K562 (cell line): Measurements from ENCODE around the gene DACT3. TPM values are rescaled to one million over a fixed set of nuclear protein-coding genes. Genes with fewer than 3 reads are reported as not detected.
A peak's percentile ranks its signal among the peaks of the same experiment; 100 is the strongest.

Experiments
- ARID1B ChIP-seq: fragments of 450-650 bp; IDR thresholded peaks from 2 replicates; pipeline ENCODE4 v1.6.1; 2016; ENCODE audit warnings: antibody characterized with exemption, mild to moderate bottlenecking, inconsistent platforms
- ARID4B ChIP-seq: sonication (generic); formaldehyde crosslinking; IDR thresholded peaks from 2 replicates; pipeline ENCODE4 v1.8.0; 2022; ENCODE audit warnings: mild to moderate bottlenecking, missing genetic modification reagents
- ATF3 ChIP-seq, 2 experiments: fragments of 450-650 bp in 1 of 2; sonication (generic) in 1 of 2; formaldehyde crosslinking in 1 of 2; IDR thresholded peaks in 1 of 2; conservative IDR thresholded peaks in 1 of 2; 2 replicates each; pipeline versions ENCODE4 v1.6.1 to v1.8.1; 2016 to 2023; ENCODE audit warnings: mild to moderate bottlenecking in 2 of 2, moderate library complexity in 2 of 2, inconsistent platforms in 1 of 2, missing genetic modification reagents in 1 of 2
- DMBX1 ChIP-seq: fragments of 250-450 bp; sonication (Bioruptor Pico); IDR thresholded peaks from 2 replicates; pipeline ENCODE4 v1.8.0; 2022; ENCODE audit warnings: inconsistent platforms, mild to moderate bottlenecking, moderate library complexity, borderline replicate concordance
- GABPB1 ChIP-seq: sonication (generic); formaldehyde crosslinking; IDR thresholded peaks from 2 replicates; pipeline ENCODE4 v1.8.0; 2022; ENCODE audit warnings: mild to moderate bottlenecking, missing genetic modification reagents
- HNRNPK ChIP-seq: fragments of 200-400 bp; formaldehyde crosslinking; IDR thresholded peaks from one replicate; pipeline ENCODE4 v1.6.1; 2018; ENCODE audit warnings: mild to moderate bottlenecking, low read depth, low read length; ENCODE audit not compliant: poor library complexity, severe bottlenecking
- ID3 ChIP-seq, 2 experiments: fragments of 250-450 bp in 1 of 2; fragments of 450-650 bp in 1 of 2; sonication (Bioruptor Pico) in 1 of 2; IDR thresholded peaks; 2 replicates each; pipeline versions ENCODE4 v1.6.1 to v1.8.0; 2016 to 2021; ENCODE audit warnings: mild to moderate bottlenecking in 2 of 2, moderate library complexity in 2 of 2, missing compliant biosample characterization in 1 of 2, missing genetic modification characterization in 1 of 2
- KDM4B ChIP-seq, 2 experiments: fragments of 450-650 bp in 1 of 2; sonication (generic) in 1 of 2; IDR thresholded peaks; 2 replicates each; pipeline ENCODE4 v1.6.1; 2016 to 2017; ENCODE audit warnings: borderline replicate concordance in 2 of 2, antibody characterized with exemption in 1 of 2, low read depth in 1 of 2, mild to moderate bottlenecking in 1 of 2
- KLF16 ChIP-seq: IDR thresholded peaks from 2 replicates; pipeline ENCODE4 v1.6.1; 2016; ENCODE audit warnings: antibody characterized with exemption
- MTA3 ChIP-seq: fragments of 450-650 bp; formaldehyde crosslinking; IDR thresholded peaks from 2 replicates; pipeline ENCODE4 v1.6.1; 2017; ENCODE audit warnings: mild to moderate bottlenecking, borderline replicate concordance
- NKRF ChIP-seq: fragments of 450-650 bp; IDR thresholded peaks from 2 replicates; pipeline ENCODE4 v1.6.1; 2016; ENCODE audit warnings: borderline replicate concordance
- NRF1 ChIP-seq, 2 experiments: fragments of 450-650 bp; IDR thresholded peaks in 1 of 2; conservative IDR thresholded peaks in 1 of 2; 2 replicates each; pipeline ENCODE4 v1.6.1; 2014; ENCODE audit warnings: mild to moderate bottlenecking in 2 of 2
- POU5F1 ChIP-seq: fragments of 150-350 bp; IDR thresholded peaks from 2 replicates; pipeline ENCODE4 v1.6.1; 2014; ENCODE audit warnings: borderline replicate concordance, low read length, low read depth, mild to moderate bottlenecking; ENCODE audit not compliant: partially characterized antibody
- SMARCA5 ChIP-seq: fragments of 450-650 bp; IDR thresholded peaks from 2 replicates; pipeline ENCODE4 v1.6.1; 2016
- STAT5B ChIP-seq: fragments of 250-450 bp; sonication (Bioruptor Pico); IDR thresholded peaks from 2 replicates; pipeline ENCODE4 v1.8.0; 2021; ENCODE audit warnings: mild to moderate bottlenecking, inconsistent platforms
- TGIF2 ChIP-seq: sonication (generic); formaldehyde crosslinking; IDR thresholded peaks from 2 replicates; pipeline ENCODE4 v1.8.1; 2022; ENCODE audit warnings: mild to moderate bottlenecking, missing genetic modification reagents, moderate library complexity
- ZC3H8 ChIP-seq: fragments of 450-650 bp; IDR thresholded peaks from 2 replicates; pipeline ENCODE4 v1.6.1; 2017
- ZNF146 ChIP-seq: IDR thresholded peaks from one replicate; pipeline ENCODE4 v1.6.1; 2018; ENCODE audit warnings: missing compliant biosample characterization; ENCODE audit not compliant: unreplicated experiment
- ZNF232 ChIP-seq: sonication (generic); formaldehyde crosslinking; IDR thresholded peaks from 2 replicates; pipeline ENCODE4 v1.8.0; 2022; ENCODE audit warnings: mild to moderate bottlenecking, missing genetic modification reagents
- polyA plus RNA-seq, 8 experiments: library from polyadenylated mRNA; depleted of rRNA in 4 of 8; stranded (reverse) in 5 of 8; unstranded in 3 of 8; fragments of >200 nt; fragmentation: Nextera tagmentation in 2 of 8; fragmentation: Illumina TruSeq in 1 of 8; extraction: Ambion mirVana in 2 of 8; extraction: Trizol in 1 of 8; gene quantifications; 2 replicates each; pipeline versions ENCODE4 v1.2.1 to v1.2.3, GENCODE V29; 2011 to 2014; ENCODE audit warnings: inconsistent platforms in 1 of 8, missing spikeins in 1 of 8
- total RNA-seq, 7 experiments: library from RNA; depleted of rRNA in 6 of 7; stranded (reverse); fragments of >200 nt in 6 of 7; fragmentation: Illumina TruSeq in 2 of 7; extraction: Trizol in 2 of 7; gene quantifications; 2 replicates each; pipeline versions ENCODE4 v1.2.1 to v1.2.3, GENCODE V29; 2011 to 2021; ENCODE audit warnings: low replicate concordance in 1 of 7

DACT3 gene
- total and polyA plus RNA-seq, 9 of the 15 experiments (the other 6 are each of a cell fraction or from before 2014, with no cell fraction given) = 0.67 to 6.5 (median 3.5) TPM

- TF ChIP-seq NKRF = no peak
- no peak for TF ChIP-seq POU5F1
- TF ChIP-seq NRF1 (conservative IDR thresholded peaks at IDR 0.05 in 1 of 2, IDR thresholded peaks at IDR 0.05 in 1 of 2) = no peak
- TF ChIP-seq SMARCA5 = peak; percentile 42; the same call in 1 of the 2 replicates
- no peak for TF ChIP-seq ZC3H8
- no peak for TF ChIP-seq ID3 (CRISPR knock-in tag; IDR thresholded peaks at IDR 0.05)
- TF ChIP-seq ID3 (tag; IDR thresholded peaks at IDR 0.05) = peak; percentile 46; the same call in 1 of the 2 replicates
- TF ChIP-seq ZNF232 (CRISPR knock-in tag) = no peak
- TF ChIP-seq KDM4B (IDR thresholded peaks at IDR 0.05; ENCODE audit: borderline replicate concordance in 2 of 2, low read depth in 1 of 2) = no peak
- peak; percentile 78 for TF ChIP-seq MTA3
- no peak for TF ChIP-seq ZNF146 (CRISPR knock-in tag)
- TF ChIP-seq STAT5B = no peak
- TF ChIP-seq TGIF2 (CRISPR knock-in tag) = no peak
- TF ChIP-seq DMBX1 = no peak; the same call in 1 of the 2 replicates
- peak; percentile 61; the same call in 1 of the 2 replicates for TF ChIP-seq KLF16
- TF ChIP-seq GABPB1 = peak; percentile 19; the same call in 1 of the 2 replicates
- TF ChIP-seq HNRNPK = no peak
- TF ChIP-seq ARID4B (CRISPR knock-in tag) = peak; percentile 57; the same call in 1 of the 2 replicates
- TF ChIP-seq ARID1B = peak; percentile 79
- no peak for TF ChIP-seq ATF3 (IDR thresholded peaks at IDR 0.05)
- TF ChIP-seq ATF3 (CRISPR knock-in tag; conservative IDR thresholded peaks at IDR 0.05) = no peak
Observed at GRCh38 chr19:46629546-46630025, 31.4 kb downstream of the DACT3 start (continued).
